Measurements from ENCODE around the gene ORC5.

Gene ORC5

DNA sequence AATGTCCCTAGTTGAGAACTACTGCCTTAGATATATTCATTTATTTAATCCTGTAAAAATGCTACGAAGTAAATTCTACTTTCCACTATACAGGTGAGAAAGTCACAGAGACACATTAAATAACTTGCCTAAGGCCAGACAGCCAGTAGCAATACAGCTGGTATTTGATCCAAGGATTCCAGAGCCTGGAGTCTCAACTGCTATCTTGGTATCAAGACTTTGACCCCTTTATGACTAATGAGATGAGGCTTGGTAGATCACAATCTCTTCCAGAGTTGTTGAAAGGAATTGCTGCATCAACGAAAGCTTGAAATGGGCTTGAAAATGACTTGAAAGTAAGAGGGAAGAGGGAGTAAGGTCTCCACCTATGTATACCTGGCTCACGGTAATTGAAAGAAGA is 83.3 kb downstream of the ORC5 start:
- DNase-seq: no peak

DNA sequence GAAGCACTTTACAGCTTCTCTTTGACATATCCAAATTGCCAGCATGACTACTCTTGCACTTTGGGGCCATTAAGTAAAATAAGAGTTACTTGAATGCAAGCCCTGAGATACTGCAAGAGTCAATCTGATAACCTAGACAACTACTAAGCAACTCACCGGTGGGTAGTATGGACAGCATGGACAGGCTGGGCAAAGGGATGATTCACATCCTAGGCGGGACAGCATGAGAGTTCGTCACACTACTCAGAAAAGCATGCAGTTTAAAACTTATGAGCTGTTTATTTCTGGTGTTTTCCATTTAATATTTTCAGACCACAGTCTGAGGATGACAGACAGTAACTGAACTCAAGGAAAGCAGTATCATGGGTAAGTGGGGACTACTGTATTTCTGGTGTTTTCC is 84.0 kb downstream of the ORC5 start:
- no peak for DNase-seq

DNA sequence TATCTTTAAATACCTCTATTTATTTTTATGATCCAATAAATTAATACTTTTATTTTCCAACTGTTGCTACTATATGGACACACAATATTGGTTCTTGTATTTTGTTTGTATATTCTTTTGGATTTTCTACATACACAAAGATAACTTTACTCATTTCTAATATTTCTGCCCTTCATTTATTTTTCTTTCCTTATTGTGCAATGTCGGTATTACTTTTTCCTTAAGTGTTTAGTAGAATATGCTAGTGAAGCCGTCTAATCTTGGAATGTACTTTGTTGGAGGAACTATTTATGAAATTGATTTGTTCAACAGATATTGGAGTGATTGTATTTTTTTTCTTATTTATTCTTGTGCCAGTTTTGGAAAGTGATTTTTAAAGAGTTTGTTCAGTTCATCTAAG is 94.0 kb downstream of the ORC5 start:
- no peak for DNase-seq

DNA sequence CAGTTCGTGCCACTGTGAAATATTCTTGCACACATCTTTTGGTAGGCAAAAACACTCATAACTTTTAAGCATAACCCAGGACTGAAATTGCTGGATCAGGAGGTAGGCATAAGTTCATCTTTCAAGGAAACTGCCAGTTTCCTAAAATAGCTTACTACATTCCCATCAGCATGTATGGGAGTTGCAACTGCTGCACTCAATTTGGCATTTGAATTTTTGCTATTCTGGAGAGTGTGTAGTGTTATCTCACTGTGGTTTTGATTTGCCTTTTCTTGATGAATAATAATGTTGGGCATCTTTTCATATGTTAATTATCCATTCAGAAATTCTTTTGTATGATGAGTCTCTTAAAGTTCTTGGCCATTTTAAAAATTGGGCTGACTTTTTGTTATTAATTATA is 95.2 kb downstream of the ORC5 start:
- no peak for DNase-seq

DNA sequence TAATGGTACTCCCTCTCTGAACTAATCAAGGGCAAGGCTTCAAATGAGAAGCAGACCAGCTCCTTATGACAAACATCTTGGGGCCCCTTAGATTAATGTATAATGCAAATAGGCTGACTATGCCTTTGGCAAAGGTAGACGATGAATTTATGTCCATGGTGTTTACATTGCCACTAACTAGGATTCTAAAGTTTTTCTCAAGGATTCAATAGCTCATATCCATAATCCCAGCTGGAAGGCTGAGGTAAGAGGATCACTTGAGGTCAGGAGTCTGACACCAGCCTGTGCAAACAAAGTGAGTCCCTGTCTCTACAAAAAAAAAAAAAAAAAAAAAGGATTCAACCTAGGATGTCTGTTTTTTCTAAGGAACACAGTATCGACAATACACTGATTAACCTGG is 96.5 kb downstream of the ORC5 start:
- no peak for DNase-seq

DNA sequence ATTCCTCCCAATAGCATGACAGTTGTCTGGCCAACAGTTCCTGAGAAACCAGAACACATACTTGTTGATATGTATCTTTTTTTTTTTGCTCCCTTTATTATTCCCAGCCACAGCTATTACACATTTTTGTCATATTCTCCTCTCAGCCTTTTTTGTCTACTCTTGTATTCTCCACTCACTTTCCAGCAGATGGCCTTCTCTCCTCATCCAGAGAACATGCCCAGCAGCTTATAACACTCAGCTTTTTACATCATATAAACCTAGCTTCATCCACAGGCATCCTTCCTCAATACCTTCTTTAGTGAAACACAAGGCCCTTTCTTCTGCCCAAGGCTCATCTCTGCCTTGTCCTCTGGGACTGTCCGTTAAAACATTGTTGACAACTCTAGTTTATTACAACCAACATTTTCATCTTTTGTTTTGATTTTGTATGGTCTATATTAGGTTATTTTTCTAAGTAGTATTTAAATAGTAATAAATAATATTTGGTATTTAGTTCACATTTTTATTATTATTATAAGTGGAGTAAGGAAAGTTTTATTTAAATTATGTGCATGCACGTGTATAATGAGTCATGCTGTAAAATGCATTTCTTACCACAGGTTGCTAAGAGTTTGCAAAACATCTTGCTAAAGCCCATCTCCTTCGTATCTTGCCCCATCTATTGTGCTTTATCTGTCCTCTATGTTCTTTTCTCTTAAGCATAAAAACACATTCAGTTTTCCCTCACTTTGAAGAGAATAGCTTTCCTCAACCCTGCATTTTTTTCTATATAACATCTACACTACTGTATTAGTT is 101.5 kb downstream of the ORC5 start:
- DNase-seq: no peak

DNA sequence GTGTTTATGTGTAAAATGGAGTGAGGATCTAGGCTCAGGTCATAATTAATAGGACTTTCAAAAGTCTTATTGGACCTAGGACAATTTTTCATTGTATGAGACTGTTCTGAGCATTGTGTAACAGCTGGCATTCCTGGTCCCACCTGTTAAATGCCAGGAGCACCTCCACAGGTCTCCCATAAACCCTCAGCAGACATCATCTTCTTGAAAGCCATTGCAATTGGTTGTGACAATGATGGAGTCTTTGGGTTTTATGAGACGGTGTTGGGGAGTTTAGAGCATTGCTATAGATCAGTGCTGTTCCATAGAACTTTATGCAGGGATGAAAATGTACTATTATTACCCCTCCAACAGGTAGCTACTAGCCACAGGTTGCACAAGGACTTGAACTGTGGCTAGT is 108.9 kb downstream of the ORC5 start:
- no peak for DNase-seq

DNA sequence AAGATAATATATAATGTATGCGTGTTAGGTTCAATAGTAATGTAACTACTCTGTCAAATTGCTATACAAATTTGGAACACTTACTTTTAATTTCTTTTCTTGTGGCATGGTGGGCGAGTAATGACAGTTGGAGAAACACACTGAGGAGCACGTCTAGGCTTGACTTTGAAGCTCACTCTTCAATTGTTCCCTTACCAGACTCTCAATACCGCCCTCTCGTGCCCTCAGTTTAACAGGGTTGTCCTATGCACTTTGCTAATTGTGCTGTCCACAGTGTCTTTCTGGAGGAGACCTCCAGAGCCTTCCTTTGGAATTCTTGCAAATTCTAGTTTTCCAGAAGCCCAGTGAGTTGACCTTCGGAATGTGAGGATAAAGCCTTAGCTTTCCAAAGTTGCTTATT is 111.1 kb downstream of the ORC5 start:
- DNase-seq: no peak

DNA sequence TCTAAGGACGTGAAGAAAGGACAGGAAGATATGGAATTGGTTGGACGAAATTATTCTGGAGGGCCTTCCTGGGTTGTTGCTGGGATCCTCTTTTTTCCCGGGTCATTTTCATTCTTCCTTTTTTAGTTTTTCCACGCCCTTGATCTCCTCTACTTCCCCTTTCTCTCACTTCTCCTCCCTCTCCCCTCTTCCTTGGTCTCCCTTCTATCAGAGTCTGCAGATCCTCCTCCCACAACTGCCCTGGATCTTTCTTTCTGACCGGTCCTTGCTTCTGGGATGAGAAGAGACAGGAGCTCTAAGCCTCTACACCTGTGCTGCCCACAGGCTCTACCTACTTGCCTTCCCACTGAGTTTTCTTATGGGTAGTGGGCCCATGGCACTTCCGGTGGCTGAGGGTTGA is 114.7 kb downstream of the ORC5 start:
- no peak for DNase-seq

DNA sequence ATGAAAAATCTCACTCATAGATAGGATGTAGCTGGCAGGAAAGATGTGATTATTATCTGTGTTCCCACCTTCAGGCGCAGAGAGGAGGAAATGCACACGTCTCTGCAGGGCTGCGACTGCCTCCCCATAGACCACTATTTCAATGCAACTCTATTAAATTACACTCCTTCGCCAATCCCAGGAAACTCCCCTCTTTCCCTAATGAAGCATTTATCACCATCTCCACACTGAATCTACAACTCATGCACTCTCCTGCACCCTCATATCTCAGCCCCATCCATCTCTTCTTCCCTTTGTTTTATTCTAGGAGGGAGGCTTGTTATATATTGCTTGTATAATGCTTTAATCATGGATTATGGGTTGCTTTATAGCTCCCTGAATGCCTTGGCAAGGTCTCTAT is 116.6 kb downstream of the ORC5 start:
- DNase-seq: no peak

DNA sequence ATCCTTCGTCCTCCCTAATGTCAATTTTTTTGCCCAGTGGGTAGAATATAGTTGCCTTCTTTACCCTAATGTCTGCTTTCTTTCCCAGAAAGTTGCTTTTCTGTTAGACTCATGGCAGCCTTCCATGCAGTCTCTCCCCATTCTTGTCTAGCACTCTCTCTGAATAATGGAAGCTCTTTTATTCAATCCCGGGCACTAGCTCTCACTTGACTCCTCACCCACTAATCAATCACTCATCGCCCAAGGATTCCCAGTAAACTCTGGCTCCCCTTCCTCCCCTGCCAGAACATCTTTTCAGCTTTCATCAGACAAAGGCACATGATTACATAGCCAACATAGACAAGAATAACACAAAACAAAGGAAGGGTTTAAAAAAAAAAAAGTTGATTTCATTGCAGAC is 118.2 kb downstream of the ORC5 start:
- DNase-seq: no peak

DNA sequence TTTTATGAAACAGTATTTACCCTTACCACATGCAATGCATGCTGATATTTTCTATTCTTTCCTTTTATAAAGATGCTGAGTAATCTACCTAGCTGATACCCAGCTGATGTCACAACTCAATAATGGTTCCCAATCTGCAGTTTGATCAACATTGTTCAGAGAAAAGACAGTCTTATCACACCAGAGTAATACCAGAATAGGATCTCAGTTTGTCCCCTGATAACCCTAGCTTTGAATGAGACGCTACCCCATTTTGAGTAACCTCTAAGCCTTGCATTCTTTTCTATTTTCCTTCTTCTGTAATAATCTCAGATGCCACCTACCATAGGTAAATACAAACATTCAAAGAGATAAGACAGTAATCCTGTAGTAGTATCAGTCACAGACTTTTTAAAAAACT is 118.8 kb downstream of the ORC5 start:
- DNase-seq: no peak
